Endothelial cell of coronary artery (primary cell): ENCODE measurements around the gene PSMB3. TPM values are rescaled to one million over a fixed set of nuclear protein-coding genes. Genes with fewer than 3 reads are reported as not detected.

Experiments
- total RNA-seq: library from RNA; depleted of rRNA; stranded (reverse); fragments of >200 nt; gene quantifications from 2 replicates; pipeline ENCODE4 v1.2.3, GENCODE V29; 2014

PSMB3 gene
- 371 and 511 TPM in 2 replicates for total RNA-seq

DNA sequence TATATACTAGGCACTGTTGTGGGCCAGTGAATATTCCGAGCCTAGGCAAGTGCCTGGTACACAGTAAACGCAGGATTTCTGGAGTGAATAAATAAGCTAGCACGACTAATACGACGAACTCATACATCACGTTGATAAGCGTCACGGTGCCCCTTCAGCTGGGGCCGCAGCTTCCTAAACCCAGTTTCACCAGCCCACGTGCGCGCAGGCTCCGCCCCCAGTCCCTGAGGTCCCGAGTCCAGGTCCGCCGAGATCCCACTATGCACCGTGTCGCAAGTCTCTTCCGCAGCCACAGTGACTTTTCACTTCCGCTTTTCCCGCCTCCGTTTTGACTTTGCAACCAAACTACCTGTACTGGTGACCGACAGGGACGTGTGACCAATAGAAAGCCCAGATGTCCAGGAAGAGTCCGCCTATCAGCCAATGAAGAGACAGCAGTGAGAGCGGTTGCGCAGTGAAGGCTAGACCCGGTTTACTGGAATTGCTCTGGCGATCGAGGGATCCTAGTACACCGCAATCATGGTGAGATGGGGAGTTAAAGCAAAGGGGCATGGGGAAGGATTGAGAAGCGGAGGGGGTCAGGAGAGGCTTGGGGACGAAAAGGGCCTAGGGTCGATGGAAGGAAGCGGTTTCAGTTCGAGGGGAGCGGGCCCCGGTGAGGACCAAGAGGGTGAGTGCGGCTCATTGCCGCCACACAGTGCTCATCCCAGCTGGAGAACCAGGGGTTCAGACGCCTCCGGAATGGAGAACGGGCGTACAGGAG, at the start of gene PSMB3:
PSMB3 (plus strand) TSS at position 434 of the 763 bp plus-strand sequence; CDS start at position 520, 86 bp downstream.

DNA sequence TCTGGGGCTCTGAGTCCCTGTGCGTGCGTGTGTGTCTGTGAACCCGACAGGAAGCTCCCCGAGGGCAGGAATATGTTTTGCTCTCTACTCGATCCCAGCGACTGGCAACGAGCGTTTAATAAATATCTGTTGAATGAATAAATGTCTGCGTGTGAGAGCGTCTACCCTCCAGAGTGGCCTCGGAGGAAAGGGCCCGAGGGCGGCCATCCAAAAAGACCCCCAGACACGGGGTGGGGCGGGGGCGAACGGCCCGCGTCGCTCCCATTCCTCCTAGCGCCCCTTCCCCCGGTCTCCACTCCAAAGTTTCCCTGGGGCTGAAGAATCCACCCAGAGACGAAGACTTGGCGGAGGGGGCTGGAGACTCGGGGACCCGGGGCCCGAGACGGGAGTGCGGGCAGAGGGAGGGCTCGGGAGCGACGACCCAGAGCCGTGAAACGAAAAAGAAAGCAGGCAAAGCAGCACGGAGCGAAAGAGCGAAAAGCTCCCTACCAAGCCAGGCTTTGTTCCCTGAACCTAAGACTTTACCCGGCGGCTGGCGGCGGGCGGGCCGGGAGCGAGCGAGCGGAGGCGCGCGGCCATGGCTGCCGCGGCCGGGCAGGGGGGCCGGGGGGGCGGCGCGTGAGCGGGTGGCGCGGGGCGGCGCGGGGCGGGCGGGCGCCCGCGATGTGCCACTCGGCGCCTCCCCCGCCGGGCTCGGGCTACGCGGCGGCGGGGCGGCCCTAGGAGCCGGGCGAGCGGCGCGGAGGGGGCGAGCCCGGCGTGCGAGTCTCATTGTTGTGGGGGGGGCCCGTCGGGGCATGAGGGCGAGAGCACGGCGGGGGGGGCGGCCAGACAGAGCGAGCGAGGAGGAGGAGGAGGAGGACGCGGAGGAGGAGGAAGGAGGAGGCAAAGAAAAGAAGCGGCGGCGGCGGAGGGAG, 47.7 kb upstream of the PSMB3 start, which contains the start of gene MLLT6:
MLLT6 (plus strand) TSS at position 668 of the 917 bp plus-strand sequence. CDS start 360 bp downstream, outside the sequence.

DNA sequence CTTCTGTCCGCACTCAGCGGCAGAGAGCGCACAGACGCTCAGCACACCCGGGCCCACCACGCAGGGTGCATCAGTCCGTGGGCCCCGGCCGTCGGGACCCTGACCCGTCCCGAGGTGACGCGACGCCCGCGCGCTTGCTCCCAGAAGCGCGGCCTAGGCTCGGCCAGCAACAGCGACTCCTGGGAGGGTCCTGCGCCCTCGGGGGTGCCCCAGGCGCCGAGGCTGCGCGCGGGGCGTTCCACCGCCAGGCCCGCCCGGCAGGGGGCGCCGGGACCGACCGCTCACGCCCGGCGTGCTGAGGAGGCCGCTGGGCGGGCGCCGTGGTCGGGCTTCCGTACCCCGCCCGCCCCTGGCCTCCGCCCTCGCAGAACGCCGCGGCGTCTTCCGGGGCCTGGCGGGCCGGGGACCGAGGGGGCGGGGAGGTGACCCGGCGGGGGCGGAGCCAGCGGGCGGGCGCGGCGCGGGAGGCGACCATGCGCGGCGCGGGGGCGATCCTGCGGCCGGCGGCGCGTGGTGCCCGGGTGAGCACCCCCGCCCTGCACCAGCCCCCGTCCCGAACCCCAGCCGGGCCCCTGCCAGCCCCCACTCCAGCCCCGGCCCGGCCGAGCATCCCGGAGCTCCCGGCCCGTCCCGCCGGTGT, 22.5 kb upstream of the PSMB3 start, which contains the start of gene CISD3:
CISD3 (plus strand) TSS at position 456 of the 640 bp plus-strand sequence; CDS start at position 474, 18 bp downstream.

DNA sequence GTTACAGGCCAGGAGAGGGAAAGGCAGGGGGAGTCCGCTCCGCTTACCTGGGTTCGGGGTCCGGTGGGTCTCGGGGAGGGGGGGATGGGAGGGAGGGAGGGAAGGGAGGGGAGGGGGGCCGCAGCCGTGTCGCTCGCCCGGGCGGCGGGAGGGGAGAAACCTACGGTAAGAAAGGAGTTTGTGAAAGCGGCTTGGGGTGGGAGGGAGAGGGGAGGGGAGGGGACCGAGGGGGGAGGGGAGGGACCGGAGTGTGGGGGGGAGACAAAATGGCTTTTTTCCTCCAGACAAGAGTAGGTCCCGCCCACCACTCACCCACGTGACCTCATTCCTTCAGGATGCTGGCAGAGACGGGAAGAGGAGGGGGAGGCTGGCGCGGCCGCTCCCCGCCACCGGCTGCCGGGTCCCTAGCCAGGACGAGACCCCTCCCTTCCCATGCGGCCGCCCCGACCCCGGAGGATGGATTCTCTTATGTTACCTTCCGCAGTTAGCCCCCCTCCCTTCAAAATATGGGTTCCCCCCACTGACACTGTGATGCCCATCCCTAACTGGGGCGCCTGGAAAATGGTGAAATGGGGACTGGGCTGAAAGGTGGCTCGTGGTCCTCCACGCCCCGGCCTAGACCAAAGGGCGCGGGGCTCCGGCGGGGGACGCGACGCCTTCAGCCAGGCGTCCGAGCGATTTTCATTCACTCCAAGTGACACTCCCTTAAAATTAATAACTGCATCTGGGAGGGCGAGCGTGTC, 4.2 kb upstream of the PSMB3 start, which contains the start of gene PCGF2:
PCGF2 (minus strand) TSS at position 188 of the 743 bp plus-strand sequence. CDS start 7,934 bp downstream, outside the sequence.

DNA sequence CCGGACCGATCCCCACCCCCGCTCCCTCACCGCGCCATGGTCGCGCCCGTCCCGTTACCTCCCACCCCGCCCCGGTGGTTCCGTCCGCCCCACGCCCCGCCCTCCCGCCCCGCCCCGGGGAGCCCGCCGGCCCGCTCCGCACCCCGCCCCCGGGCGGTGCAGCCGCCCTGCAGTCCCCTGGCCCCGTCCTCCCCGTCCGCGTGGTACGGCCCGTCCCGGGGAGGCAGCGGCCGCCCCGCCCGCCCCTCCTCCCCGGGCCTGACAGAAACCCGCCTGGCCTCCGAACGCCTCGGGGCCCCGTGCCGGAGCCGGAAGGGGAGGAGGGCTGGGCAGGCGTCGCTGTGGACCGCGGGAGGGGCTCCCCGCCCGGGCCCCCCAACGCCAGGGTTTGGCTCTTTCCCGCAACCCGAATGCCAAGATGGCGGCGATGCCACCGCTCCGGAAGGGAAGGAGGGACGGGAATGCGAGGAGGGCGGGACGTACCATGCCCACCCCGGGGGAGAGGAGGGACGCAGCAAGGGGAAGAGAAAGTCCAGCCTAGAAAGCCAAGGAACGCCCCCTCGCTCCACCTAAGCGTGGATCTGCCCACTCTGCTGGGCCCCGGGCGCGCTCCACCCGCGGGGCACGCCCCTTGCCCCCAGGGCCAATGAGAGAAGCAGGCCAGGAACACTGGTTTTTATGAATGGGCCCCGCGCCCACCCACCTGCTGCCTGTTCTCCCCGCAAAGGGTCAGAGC, 47.1 kb downstream of the PSMB3 start, which contains the start of gene PIP4K2B:
PIP4K2B (minus strand) TSS at position 56 of the 736 bp plus-strand sequence. CDS start 132 bp downstream, outside the sequence.

Other genes starting within 250 kb of the PSMB3 start
- gene SRCIN1, start 146.8 kb upstream of the PSMB3 start, total RNA-seq, result under 0.01 TPM in 2 replicates
- gene EPOP, start 77.8 kb upstream of the PSMB3 start, total RNA-seq, result 2.0 and 3.1 TPM in 2 replicates
- gene MLLT6, start 47.5 kb upstream of the PSMB3 start, total RNA-seq, result 23.8 and 38.2 TPM in 2 replicates
- gene CISD3, start 22.4 kb upstream of the PSMB3 start, total RNA-seq, result 3.8 and 4.4 TPM in 2 replicates
- gene PCGF2, start 4.4 kb upstream of the PSMB3 start, total RNA-seq, result 4.9 and 11.7 TPM in 2 replicates
- gene PIP4K2B, start 46.8 kb downstream of the PSMB3 start, total RNA-seq, result 38.0 and 45.6 TPM in 2 replicates
- gene CWC25, start 72.6 kb downstream of the PSMB3 start, total RNA-seq, result 8.9 and 11.9 TPM in 2 replicates
- 1,939 and 2,545 TPM in 2 replicates for gene RPL23, start 101.0 kb downstream of the PSMB3 start, total RNA-seq
- gene LASP1, start 117.3 kb downstream of the PSMB3 start, total RNA-seq, result 85.7 and 136 TPM in 2 replicates
- 0.09 TPM in 1 of 2 replicates, not detected in the other for gene FBXO47, start 214.7 kb downstream of the PSMB3 start, total RNA-seq